OCI-LY7 (cell line): ENCODE measurements around the gene COL2A1. TPM values are rescaled to one million over a fixed set of nuclear protein-coding genes. Genes with fewer than 3 reads are reported as not detected.

ENCODE experiments used
- BruUV-seq: library from RNA; stranded (reverse); fragments of 400-500 nt; replicated peaks from 2 replicates; lab custom pipeline; 2021; lab: Mats Ljungman, UMichigan
- CTCF ChIA-PET: fragments of 300-600 bp; sonication (Branson Sonifier 250); formaldehyde crosslinking; loops from one replicate; lab custom pipeline; 2022; ENCODE audit warnings: antibody characterized with exemption; ENCODE audit not compliant: unreplicated experiment; lab: Charles Lee
- POLR2A ChIA-PET: fragments of 300-600 bp; sonication (Branson Sonifier 250); formaldehyde crosslinking; loops from one replicate; lab custom pipeline; 2022; ENCODE audit warnings: antibody characterized with exemption; lab: Charles Lee
- DNase-seq: peaks from one replicate; pipeline ENCODE4 v3.0.0-alpha.2; 2015; ENCODE audit warnings: low spot score
- H2AFZ ChIP-seq: fragments of 200-600 bp; sonication (generic), shearing (Covaris generic); 2 replicates; pipeline ENCODE4 v1.6.1; 2014; ENCODE audit warnings: mild to moderate bottlenecking, antibody characterized with exemption, low read length, moderate library complexity
- H3K27ac ChIP-seq: fragments of 200-600 bp; sonication (generic); 2 replicates; pipeline ENCODE4 v1.5.1; 2014; ENCODE audit warnings: mixed run types, low read depth, mild to moderate bottlenecking, moderate library complexity, low read length, inconsistent platforms; ENCODE audit not compliant: poor library complexity, severe bottlenecking
- H3K36me3 ChIP-seq: fragments of 200-600 bp; sonication (generic); 2 replicates; pipeline ENCODE4 v1.6.1; 2014; ENCODE audit warnings: mild to moderate bottlenecking, antibody characterized with exemption, low read length, moderate library complexity, mixed read lengths; ENCODE audit not compliant: insufficient read depth
- H3K4me1 ChIP-seq: fragments of 200-600 bp; sonication (generic); 2 replicates; pipeline ENCODE4 v1.5.1; 2014; ENCODE audit warnings: mild to moderate bottlenecking, low read length; ENCODE audit not compliant: insufficient read depth, poor library complexity, severe bottlenecking
- H3K4me2 ChIP-seq: fragments of 200-600 bp; sonication (generic); 2 replicates; pipeline ENCODE4 v1.6.1; 2014; ENCODE audit warnings: mild to moderate bottlenecking, low read length
- H3K4me3 ChIP-seq: fragments of 200-600 bp; sonication (generic); 2 replicates; pipeline ENCODE4 v1.5.1; 2014; ENCODE audit warnings: mild to moderate bottlenecking, low read depth, low read length; ENCODE audit not compliant: poor library complexity, severe bottlenecking
- H3K79me2 ChIP-seq: fragments of 200-600 bp; sonication (generic); 2 replicates; pipeline ENCODE4 v1.6.1; 2016; ENCODE audit warnings: low read depth, mild to moderate bottlenecking, low read length, moderate library complexity, mixed read lengths; ENCODE audit not compliant: insufficient read depth
- H3K9me2 ChIP-seq: fragments of 200-600 bp; sonication (generic); 2 replicates; pipeline ENCODE4 v1.6.1; 2016; ENCODE audit warnings: mild to moderate bottlenecking, low read length, mixed read lengths; ENCODE audit not compliant: insufficient read depth
- H3K9me3 ChIP-seq: fragments of 200-600 bp; sonication (generic); 2 replicates; pipeline ENCODE4 v1.6.1; 2014; ENCODE audit warnings: mild to moderate bottlenecking, mixed run types, low read length, mixed read lengths
- H4K20me1 ChIP-seq: fragments of 200-600 bp; sonication (generic); 2 replicates; pipeline ENCODE4 v1.6.1; 2014; ENCODE audit warnings: mild to moderate bottlenecking, antibody characterized with exemption, low read length, moderate library complexity, mixed read lengths; ENCODE audit not compliant: insufficient read depth
- EZH2phosphoT487 ChIP-seq: fragments of 200-600 bp; sonication (generic); IDR thresholded peaks from 2 replicates; pipeline ENCODE4 v1.6.1; 2018; ENCODE audit warnings: low read depth, borderline replicate concordance, mild to moderate bottlenecking, mixed run types, antibody characterized with exemption, low read length, moderate library complexity, mixed read lengths
- intact Hi-C: fragments of 100-400 bp; cut with micrococcal nuclease; formaldehyde crosslinking; loops from one replicate; pipeline ENCODE4 v1.10.0; 2022; ENCODE audit not compliant: unreplicated experiment
- total RNA-seq, 2 experiments: library from RNA; depleted of rRNA in 1 of 2; stranded (reverse); fragments of >200 nt in 1 of 2; shearing (Covaris generic) in 1 of 2; gene quantifications; 2 replicates each; pipeline ENCODE4 v1.2.3, GENCODE V29; 2014 to 2022
- TF ChIP-seq, protein P1 (sequence below): fragments of 200-600 bp; sonication (generic); conservative IDR thresholded peaks from 2 replicates; pipeline ENCODE4 v1.5.1; 2014; ENCODE audit warnings: mild to moderate bottlenecking, antibody characterized with exemption, low read length, moderate library complexity, mixed read lengths

The COL2A1 gene
- total RNA-seq, 2 experiments from 2014 or later: 0.08 TPM; not detected in 1

- Histone ChIP-seq H3K36me3 (no peaks in the 10 kb centered on the region), H3K79me2 (no peaks in the 10 kb centered on the region), H3K9me2 (no peaks in the 10 kb centered on the region), H3K27ac (no peak overlapping the region), H2AFZ (no peak overlapping the region), H3K4me2 (no peak overlapping the region), H3K4me3 (no peak overlapping the region), H3K9me3 (no peaks in the 10 kb centered on the region), H3K4me1 (no peaks in the 10 kb centered on the region), H4K20me1 (no peaks in the 10 kb centered on the region)
- DNase-seq: no peak
- ChIA-PET POLR2A (interaction anchor here (1.1 kb wide), 1 partner anchor 98 kb away, joined by 3 read pairs; no protein-coding TSS in a partner anchor), CTCF (no interaction called here)
- TF ChIP-seq, protein P1, sequence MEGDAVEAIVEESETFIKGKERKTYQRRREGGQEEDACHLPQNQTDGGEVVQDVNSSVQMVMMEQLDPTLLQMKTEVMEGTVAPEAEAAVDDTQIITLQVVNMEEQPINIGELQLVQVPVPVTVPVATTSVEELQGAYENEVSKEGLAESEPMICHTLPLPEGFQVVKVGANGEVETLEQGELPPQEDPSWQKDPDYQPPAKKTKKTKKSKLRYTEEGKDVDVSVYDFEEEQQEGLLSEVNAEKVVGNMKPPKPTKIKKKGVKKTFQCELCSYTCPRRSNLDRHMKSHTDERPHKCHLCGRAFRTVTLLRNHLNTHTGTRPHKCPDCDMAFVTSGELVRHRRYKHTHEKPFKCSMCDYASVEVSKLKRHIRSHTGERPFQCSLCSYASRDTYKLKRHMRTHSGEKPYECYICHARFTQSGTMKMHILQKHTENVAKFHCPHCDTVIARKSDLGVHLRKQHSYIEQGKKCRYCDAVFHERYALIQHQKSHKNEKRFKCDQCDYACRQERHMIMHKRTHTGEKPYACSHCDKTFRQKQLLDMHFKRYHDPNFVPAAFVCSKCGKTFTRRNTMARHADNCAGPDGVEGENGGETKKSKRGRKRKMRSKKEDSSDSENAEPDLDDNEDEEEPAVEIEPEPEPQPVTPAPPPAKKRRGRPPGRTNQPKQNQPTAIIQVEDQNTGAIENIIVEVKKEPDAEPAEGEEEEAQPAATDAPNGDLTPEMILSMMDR: no peak
- no peak for TF ChIP-seq EZH2phosphoT487
- no TSS peak for BruUV-seq
- intact Hi-C loops: no loop called here
Measured at GRCh38 chr12:48027183-48028002, 23.1 kb upstream of the COL2A1 start.

DNA sequence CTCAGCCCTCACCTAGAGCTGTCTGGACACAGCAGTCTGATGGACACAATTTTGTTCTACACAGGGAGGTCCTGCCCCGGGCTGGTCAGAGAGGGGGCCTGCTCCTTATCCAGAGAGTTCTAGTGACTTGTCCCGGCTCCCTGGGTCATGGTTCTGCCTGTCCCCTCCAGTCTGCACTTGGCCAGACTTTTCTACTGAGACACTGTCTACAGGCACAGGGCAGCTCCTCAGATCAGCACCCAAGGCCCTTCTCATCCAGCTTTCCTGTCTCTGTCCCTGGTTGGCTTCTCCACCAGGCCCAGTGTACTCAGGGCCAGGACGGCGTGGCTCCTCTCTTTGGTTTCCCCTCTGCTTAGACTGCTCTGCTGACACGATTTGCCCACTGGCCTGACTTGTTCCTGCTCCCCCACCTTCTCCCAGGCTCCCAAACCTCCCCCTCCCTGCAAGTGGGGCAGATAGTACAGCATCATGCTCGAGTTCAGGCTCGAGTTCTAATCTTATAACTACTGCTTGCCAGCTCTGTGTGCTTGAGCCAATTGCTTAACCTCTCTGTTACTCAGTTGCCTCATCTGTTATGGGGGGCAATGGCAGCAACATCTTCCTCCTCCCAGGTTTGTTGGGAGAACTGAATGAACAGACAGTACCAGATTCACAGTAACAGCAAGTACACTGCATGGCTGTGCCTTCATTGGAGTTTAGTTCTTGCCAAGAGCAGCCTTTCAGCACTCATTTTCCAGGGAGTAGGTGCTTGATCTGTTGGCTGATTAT, 22.0 kb upstream of the COL2A1 start:
- no TSS peak for BruUV-seq
- H3K4me1 ChIP-seq: no peaks in the 10 kb centered on the region
- no peaks in the 10 kb centered on the region for H3K9me2 ChIP-seq
- H3K36me3 ChIP-seq: no peaks in the 10 kb centered on the region
- no peak overlapping the region for H3K4me2 ChIP-seq
- H3K4me3 ChIP-seq: no peak overlapping the region
- H3K27ac ChIP-seq: no peak overlapping the region
- H2AFZ ChIP-seq: no peak overlapping the region
- no peaks in the 10 kb centered on the region for H4K20me1 ChIP-seq
- H3K79me2 ChIP-seq: no peaks in the 10 kb centered on the region
- intact Hi-C loops: no loop called here
- ChIA-PET POLR2A (no interaction called here), CTCF (no interaction called here)
- DNase-seq: no peak
- no peaks in the 10 kb centered on the region for H3K9me3 ChIP-seq
- TF ChIP-seq, protein P1: no peak
- no peak for TF ChIP-seq EZH2phosphoT487
